Measurements from ENCODE around the gene PLA2G4A.

PLA2G4A gene

DNA sequence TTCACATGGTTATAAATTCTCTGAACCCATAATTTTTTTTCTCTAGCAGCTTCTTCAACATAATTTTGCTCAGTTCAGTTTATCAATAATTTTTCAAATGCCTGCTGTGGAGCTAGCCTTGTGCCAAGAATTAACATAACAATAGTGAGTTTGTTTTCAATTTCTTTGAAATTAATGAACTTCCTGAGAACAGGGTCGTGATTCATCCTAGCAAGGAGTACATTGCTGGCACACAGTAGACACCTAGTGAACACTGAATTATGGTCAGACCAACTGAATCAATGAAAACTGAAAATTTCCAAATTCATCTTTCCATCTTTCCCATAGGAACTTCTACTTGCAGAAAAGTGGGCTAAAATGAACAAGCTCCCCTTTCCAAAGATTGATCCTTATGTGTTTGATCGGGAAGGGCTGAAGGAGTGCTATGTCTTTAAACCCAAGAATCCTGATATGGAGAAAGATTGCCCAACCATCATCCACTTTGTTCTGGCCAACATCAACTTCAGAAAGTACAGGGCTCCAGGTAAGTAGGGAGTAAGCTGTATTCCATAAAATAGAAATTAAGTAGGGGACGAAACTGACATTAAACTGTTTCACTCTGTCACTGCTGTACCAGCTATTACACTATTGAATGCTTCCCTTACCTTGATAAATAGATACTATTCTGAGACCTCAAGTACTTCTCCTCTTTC lies 148.7 kb downstream of the PLA2G4A start:
- no peak for DNase-seq (ENCODE audit: low spot score)

DNA sequence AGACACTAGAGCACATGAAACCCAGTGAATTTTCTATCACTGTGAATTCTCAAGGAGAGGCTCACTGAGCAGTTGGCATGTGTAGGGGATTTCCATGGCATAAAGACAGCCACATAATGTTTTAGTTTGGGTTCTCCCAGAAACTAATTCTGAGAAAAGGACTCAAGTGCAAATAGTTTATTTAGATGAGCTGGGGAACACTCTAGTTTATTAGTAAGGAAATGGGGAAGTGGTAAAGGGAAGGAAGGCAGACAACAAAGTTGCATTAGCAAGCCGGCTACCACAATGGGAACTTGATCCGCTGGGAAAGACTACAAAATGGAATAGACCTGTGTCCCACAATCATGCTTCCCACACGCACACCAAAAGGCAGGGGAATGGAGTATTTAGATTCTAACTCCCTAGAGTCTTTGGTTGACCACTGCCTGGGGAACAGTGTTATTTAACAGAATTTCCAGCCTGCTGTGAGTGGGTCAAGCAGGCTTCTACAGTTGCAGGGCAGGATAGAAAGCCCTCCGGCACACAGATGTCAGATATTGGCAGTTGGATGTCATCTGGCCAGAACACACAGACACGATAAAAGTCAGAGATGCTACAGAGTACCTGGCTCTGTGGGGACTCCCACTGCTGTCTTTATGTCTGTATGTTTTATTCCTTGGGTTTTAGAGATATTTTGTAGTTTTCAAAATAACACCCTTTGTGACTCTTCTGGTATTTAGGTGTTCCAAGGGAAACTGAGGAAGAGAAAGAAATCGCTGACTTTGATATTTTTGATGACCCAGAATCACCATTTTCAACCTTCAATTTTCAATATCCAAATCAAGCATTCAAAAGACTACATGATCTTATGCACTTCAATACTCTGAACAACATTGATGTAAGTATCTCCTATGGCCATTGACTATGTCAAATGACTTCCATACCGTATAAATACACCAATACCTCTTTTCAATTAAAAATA lies 150.1 kb downstream of the PLA2G4A start:
- no peak for DNase-seq (ENCODE audit: low spot score)

DNA sequence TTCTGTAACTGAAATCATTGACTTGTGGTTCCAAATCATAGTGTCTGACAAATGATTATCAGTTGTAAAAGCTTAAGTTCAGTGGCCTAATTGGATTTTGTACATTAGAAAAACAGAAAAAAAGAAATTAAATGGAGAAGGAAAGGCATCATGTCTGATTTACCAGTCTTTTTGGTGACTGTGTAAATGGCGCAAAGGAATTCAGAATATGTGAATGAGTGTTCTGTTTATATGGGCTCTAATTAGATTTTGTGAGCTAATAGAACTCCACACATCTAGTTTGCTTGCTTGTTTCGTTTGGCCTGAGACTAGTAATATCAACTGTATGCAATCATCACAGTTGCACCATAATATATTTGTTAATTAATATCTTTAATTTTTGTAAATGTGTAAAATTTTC lies 151.7 kb downstream of the PLA2G4A start:
- no peak for DNase-seq (ENCODE audit: low spot score)

DNA sequence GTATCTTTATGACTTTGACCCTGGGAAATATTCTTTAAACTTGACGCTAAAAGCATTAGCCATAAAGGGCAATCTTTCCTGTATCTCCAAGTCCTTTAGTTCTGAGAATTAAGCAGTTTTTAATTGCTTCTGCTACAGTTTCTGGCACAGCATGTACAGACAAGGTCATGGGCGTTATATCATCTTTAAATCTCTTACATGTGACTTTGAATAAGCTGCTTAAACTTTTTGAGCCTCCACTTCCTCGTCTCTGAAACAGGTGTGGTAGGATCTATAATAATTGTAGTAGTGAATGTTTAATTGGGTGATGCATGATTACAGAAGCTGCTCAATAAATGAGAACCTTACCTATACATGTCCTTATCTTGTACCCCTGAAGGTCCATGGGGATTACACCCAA lies 153.4 kb downstream of the PLA2G4A start:
- no peak for DNase-seq (ENCODE audit: low spot score)

DNA sequence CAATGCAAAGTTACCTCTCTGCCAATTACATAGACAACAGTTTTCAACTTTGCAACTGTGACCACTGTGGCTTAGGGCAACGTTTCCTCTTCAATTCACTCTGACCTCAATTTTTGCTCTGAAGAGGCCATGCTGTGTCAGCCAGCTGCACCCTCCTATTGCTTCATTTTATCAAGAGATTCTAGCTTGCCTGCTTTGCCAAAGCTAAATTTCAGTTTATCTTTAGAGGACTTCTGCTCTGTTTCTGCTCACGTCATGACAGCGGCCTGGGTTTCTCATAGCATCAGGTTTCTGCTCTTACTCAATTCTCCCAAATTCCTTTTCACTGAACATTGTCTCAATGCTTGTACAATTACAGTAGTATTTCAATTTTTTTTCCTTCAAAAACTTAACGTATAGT lies 154.6 kb downstream of the PLA2G4A start:
- no peak for DNase-seq (ENCODE audit: low spot score)

DNA sequence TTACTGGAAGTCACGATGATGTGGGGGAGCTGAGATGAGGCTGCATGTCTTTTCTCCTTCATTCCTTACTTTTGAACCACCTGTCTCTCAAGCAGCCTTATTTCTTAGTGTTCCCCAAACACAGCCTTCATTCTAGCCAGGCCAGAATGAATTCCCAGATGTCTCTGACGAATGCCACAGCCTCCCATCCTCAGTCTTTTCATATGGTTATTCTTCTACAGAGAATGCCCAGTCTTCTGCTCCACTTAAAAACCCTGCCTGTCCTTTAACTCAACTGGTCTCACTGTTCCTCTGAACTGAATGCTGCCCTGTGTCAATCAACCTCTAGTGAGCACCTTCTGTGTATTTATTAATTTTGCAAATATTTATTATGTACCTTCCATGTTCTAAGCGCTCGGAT lies 156.2 kb downstream of the PLA2G4A start:
- DNase-seq (ENCODE audit: low spot score) = no peak

DNA sequence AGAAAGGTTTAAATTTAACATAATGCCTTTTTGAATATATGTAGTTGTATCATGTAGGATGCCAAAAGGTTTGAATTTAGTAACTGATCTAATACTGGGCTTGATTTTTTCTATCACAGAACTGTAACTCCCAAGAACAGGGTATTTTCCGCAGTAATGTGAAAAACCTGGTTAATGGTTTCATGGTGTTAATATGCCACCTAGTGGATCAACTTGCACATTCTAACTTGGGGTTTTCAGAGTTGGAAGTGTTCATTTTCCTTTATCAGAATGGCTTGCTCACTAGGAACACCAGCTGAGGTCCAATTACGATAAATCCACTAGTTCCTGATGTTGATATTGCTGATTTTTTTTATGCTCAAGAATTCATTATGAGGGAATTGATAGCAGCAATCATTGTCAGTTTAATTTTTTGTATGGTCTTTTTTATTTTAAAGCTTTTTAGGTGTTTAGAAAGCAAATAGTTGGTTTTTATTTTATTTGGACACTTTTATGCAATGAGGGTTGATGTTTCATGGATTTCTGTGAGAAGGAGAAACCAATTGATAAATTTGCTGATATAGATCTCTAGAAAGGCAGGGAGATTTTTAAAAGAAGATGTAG lies 157.2 kb downstream of the PLA2G4A start:
- peak; percentile 18 for DNase-seq (ENCODE audit: low spot score)

DNA sequence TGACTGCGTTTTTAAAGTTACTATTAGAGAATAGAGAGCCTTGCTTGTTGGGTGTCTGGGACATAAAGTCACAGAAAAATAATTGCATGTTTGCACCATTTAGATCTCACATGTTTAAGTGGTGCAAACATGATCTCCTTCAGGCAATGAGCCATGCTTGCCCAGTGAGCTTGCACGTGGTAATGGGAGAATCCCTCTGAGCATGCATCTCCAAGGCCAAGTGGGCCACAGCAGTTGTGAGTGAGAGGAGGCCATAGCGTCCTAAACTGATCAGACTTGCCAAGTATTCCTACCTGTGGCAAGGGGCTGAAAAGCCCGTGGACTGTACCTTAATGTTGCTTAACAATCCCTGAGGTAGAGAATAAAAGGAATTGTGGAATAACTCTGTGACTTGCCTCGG lies 158.3 kb downstream of the PLA2G4A start:
- DNase-seq (ENCODE audit: low spot score) = no peak

DNA sequence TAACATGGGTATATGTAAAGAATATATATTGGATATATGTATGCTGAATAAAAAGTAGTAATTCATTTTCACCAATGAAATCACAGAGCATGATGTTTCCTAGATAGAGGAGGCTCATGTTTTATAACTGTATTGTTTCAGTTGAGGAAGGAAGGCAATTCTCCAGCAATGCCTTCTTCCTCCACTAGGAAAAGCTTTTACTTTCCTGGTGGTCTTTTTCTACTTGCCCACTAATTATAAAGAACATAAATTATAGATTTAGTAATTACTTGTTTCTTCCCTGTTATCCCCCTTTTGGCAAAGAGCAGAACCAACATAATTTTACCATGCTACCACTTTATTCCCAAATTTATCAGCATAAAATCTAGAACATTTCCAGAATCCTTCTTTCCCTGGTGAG lies 159.0 kb downstream of the PLA2G4A start:
- no peak for DNase-seq (ENCODE audit: low spot score)

DNA sequence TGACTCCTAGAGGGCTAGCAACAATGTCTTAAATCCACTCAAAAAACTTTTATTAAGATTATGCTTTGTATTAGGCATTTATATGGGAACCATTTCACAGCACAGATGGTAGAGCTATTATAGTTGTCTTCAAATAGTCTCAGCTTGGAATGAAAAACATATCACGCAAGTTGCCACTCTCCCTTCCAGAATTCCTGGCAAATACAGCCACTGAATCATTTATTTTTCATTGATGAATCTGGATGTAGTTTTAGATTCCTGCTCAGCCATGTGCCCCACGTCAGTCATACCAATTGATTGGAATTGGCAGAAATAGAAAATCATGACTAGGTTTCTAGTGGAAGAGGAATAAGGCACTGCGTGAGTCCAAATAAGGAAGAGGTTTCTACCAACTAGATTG lies 165.2 kb downstream of the PLA2G4A start:
- DNase-seq (ENCODE audit: low spot score) = no peak

DNA sequence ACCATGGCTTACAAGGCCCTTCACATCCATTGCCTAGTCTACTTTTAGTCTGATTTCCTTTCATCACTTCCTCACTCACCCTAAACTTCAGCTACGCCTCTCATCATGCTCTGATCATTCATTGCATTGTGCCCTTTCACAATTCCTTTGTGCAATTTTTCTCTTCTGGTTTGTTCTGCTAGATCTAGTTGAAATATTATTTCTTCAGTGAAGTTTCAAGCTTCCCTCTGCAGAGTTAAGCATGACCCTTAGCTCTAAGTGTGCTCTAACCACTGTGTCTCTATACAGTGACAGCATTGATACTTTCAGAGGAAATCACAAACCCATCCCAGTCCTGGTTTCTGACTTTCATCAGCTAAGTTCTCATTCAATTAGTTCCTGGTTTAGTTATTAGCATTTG lies 166.1 kb downstream of the PLA2G4A start:
- no peak for DNase-seq (ENCODE audit: low spot score)

DNA sequence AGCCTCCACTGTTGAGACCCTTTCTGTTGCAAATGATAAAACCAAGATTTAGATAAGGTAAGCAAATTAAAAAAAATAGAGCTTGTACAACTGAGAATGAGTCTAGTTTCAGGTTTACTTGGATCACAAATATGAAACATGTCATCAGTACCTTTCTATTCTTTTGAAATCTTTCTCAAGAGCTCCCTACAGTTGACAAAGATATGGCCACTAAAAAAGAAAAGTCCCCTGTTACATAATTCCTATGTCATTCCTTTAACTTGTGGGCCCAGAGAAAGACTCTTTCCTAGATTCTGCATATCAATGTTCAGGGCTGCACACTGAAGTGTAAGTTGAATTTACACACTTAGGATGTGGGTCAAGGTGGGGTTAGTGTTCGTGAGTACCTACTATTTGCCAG lies 168.1 kb downstream of the PLA2G4A start:
- DNase-seq (ENCODE audit: low spot score) = no peak

DNA sequence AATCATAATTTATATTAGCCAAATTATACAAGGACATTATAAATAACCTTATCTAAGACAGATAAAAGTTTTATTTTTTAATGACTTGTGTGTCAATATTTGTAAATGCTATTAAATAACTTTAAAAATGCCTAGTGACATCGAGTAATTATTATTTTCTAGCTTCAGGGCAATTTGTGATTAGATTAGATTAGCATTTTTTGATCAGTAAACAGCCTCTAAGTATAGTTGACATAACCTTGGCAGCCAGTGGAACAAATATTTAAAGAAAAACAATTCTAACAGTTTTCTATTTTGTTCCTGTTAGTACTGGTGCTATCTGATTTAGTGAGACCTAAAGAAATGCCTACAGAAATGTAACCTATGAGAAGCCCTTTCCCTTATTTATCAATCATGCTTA lies 169.1 kb downstream of the PLA2G4A start:
- no peak for DNase-seq (ENCODE audit: low spot score)

DNA sequence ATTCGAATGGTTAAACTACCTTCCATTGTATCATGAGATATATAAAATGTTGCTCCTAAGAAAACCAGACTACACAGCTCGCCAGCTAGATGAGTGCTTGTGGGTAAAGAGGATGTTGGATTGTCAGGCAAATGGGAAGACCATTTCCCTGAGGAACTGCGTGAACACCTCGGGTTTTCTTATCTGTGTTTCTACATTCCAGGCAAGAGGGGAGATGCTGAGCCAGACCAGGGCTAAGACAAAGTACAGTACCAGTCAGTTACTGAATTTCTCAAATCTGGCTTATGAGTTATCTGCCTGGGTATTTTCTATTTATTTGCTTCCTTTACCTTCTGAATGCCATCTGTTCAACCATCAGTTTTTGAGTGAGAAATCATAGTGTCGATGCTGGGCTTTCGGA lies 170.8 kb downstream of the PLA2G4A start:
- no peak for DNase-seq (ENCODE audit: low spot score)

DNA sequence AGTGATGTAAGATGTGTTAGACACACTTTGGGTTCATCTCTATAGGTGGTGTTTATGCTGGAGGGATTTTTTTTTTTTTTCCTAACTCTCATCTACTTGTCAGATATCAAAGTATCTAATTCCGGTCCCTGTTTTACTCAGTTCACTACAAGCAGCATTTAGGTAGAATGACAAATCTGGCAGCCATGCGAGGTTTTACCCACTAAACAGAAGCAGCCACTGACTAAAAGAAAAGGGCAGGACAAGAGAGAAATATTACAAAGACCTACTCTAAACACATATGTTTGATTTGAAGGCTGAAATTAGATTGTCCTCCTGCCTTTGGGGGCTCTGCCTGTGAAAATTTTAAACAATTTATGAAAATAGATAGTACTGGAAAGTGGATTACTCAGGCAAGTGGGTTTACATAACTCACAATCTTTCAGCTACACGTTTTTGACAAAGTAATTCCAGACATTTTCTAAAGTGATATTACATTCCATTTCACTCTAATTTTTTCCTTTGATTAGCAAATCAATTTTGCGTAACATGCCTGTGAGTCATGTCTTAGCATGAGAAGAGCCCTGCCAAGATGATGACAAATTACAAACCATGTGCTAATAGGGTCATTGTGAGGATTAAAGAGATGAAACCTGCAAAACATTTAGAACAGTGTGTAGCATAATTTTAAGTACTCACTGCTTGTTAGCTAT lies 172.6 kb downstream of the PLA2G4A start:
- DNase-seq (ENCODE audit: low spot score) = peak; percentile 7

DNA sequence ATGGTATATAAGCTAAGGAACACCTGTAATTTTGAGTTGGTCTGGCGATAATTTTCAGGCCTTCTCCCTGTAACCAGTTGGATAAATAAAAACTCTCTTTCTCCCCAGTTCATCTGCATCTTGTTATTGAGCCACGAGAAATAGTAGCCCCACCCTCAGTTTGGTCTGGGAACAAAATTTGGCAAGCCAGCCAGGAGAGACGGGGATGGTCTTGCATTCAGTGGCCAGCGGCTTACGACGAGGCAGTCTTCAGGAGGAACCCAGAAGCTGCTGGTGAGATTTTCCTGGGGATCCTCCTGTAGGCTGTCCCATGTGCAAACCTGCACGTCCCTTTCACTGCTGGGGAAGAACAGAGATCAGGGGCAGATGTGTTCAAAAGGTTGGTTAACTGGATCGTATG lies 174.6 kb downstream of the PLA2G4A start:
- DNase-seq (ENCODE audit: low spot score) = no peak

DNA sequence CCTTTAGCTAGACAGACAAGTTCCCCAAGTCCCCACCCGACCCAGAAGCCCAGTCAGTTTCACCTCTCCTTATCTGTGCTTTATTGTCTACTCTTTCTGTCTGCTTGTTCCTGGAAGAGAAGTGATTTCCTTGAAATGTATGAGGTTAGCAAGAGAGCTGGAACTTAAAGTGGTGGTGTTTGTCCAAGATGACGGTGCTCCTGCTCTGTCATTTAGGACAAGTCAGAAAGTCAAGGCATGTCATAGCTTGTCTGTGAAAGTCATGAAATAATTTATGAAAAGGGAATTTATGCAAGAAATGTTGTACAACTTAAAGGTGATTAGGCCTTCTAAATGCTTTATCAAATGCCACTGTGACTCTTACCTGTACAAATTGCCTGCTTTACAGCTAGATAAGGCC lies 178.1 kb downstream of the PLA2G4A start:
- DNase-seq (ENCODE audit: low spot score) = no peak

DNA sequence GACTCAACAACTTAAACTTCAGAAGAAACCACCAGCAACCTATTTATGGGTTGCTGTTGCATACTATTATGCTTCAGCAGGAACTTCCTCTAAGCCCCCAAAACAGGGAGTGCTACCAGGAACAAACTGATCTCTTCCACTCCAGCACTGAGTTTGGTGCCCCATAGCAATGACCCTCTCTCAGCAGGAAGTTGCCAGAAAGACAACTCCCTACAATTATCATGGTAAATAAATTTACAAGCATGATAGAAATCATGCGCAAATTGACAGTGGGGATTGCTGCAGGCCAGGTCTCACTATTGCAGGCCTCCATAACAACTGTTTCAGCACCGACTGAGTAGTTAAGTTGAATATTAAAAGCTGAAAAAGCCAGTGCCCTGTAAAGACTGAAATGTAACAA lies 180.6 kb downstream of the PLA2G4A start:
- DNase-seq (ENCODE audit: low spot score) = no peak

DNA sequence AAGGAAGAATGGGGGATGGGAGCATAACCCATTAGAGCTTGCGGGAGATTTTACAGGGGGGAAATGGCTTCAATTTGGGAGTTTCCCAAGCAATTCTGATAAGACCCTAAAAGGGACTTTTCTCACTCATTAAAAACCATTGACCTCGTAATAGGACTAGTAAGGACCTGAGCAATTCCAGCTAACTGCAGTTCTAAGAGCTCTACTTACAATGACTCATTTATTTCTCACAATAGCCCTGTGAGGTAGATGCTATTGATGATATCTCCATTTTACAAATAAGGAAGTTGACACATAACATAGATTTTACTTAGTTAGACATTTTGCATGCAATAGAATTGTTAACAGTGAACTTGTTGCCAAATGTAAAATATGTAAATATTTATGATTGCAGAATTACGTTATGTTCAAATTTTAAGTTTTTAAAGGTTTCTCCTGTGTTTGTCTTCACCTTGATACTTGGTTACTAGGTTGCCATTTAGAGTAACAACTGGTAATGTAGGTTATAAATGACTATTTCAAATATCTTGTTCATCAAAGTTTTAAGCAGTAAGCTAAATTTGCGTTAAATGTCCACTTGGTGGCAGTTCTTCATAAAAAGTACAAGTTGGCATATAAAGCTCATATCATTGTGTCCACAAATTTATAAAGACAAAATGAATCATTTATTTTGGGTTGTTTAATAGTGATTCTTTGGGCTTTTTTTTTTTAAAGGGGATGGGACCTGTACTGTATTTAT lies 182.0 kb downstream of the PLA2G4A start:
- DNase-seq (ENCODE audit: low spot score) = no peak

DNA sequence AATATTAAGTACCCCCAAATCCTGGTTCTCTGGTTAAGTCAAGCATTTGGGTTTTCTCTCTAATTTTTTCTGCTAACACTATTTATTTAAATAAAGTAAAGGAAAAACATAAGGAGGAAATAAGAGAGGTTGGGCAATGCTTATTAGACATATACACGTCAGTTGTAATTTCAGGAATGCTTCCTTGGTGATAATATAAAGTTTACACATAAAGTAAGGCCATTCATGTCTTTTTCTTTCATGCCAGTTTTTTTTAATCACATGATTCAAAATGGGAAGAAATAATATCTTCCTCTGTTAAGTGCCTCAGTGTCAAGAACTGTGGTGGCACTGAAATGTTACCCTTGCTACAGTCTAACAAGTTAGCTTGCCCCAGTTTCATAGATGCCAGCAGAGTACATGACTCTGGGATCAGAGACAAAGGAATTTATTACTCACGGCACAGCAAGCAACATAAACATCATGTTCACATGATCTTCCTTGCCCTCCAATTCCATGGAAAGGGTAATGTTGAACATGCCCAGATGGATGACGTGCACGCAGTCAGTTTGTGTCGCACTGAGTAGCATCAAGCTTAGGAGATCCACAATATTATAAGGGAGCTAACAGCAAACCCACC lies 184.9 kb downstream of the PLA2G4A start:
- no peak for DNase-seq (ENCODE audit: low spot score)

DNA sequence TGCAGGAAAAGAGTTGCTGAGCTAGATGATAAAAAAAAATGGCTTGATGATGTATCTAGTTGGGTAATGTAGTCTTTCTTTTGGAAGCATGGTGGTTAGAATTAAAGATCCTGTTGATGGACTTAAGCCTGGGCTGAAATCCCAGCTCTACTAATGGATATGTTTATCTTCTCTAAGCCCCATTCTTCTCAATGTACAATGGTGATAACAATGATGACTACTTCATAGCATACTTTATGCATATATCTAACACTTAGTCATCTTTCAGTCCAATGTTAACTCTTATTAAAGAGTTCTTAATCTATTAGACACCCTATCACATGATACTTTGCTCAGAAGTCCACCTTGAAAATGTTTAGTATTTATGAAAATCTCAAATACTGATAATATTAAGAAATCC lies 189.5 kb downstream of the PLA2G4A start:
- DNase-seq (ENCODE audit: low spot score) = no peak
